ENCODE results near the gene APOD.

- TF ChIP-seq CTCF (IDR thresholded peaks at IDR 0.05; ENCODE audit: low read length) = no peak
- no peak for TF ChIP-seq EZH2phosphoT487 (IDR thresholded peaks at IDR 0.05; ENCODE audit: low read length)
- TF ChIP-seq EZH2 (optimal IDR thresholded peaks at IDR 0.05; ENCODE audit: low read depth, low read length) = no peak
These were observed 30.5 kb downstream of the APOD start for GRCh38 chr3:195553268-195553667.

Measured in MM.1S (cell line).